IPS-NIHi7 (cell line): ENCODE data around the gene TM4SF18.
"Not testable (repeated sequence)": the region's sequence is repeated elsewhere in the genome, so short reads cannot be mapped to it uniquely, and the experiment has no call there.

Source experiments
- DNase-seq: peaks from one replicate; pipeline ENCODE4 v3.0.0; 2012; ENCODE audit warnings: mixed read lengths; ENCODE audit errors: extremely low spot score

TM4SF18 gene

GRCh38 chr3:149368674-149369497 is 35.5 kb upstream of the TM4SF18 start:
- DNase-seq, result no peak

GRCh38 chr3:149368201-149368673 is 34.8 kb upstream of the TM4SF18 start:
- DNase-seq, result no peak

- DNase-seq, result no peak
Measured at GRCh38 chr3:149366941-149367840, 33.8 kb upstream of the TM4SF18 start.

- DNase-seq, result no peak
Measured at GRCh38 chr3:149366031-149366430, 32.6 kb upstream of the TM4SF18 start.

- DNase-seq, result no peak
Measured at GRCh38 chr3:149364624-149365023, 31.2 kb upstream of the TM4SF18 start.

GRCh38 chr3:149363053-149363452 is 29.6 kb upstream of the TM4SF18 start:
- no peak for DNase-seq

- DNase-seq, result no peak
Measured at GRCh38 chr3:149362366-149362765, 28.9 kb upstream of the TM4SF18 start.

GRCh38 chr3:149356630-149357029 is 23.2 kb upstream of the TM4SF18 start:
- DNase-seq, result no peak

- no peak for DNase-seq
Measured at GRCh38 chr3:149356044-149356592, 22.7 kb upstream of the TM4SF18 start.

GRCh38 chr3:149353581-149354184 is 20.2 kb upstream of the TM4SF18 start:
- no peak for DNase-seq

GRCh38 chr3:149352556-149352955 is 19.1 kb upstream of the TM4SF18 start:
- peak; percentile 92 for DNase-seq

- no peak for DNase-seq
Measured at GRCh38 chr3:149343951-149344350, 10.5 kb upstream of the TM4SF18 start.

GRCh38 chr3:149342413-149343380 is 9.3 kb upstream of the TM4SF18 start:
- no peak for DNase-seq

- no peak for DNase-seq
Measured at GRCh38 chr3:149340310-149340933, 7.0 kb upstream of the TM4SF18 start.

- peak; percentile 82 for DNase-seq
Measured at GRCh38 chr3:149339931-149340309, 6.5 kb upstream of the TM4SF18 start.

GRCh38 chr3:149337486-149337885 is 4.0 kb upstream of the TM4SF18 start:
- DNase-seq, result not testable (repeated sequence)

GRCh38 chr3:149336925-149337324 is 3.5 kb upstream of the TM4SF18 start:
- no peak for DNase-seq

- no peak for DNase-seq
Measured at GRCh38 chr3:149332771-149333170, 665 bp downstream of the TM4SF18 start.

- DNase-seq, result no peak
Measured at GRCh38 chr3:149332227-149332765, 1.1 kb downstream of the TM4SF18 start.

- DNase-seq, result no peak
Measured at GRCh38 chr3:149331396-149331795, 2.0 kb downstream of the TM4SF18 start.
